ENCODE measurements around the gene EIF3B. TPM values are rescaled to one million over a fixed set of nuclear protein-coding genes. Genes with fewer than 3 reads are reported as not detected.

EIF3B gene
- polyA plus RNA-seq, 1 experiment, result 92.7 TPM

- no peaks in the 10 kb centered on the region for H3K27me3 ChIP-seq (ENCODE audit: control insufficient read depth, insufficient read depth, low read length)
- no peaks in the 10 kb centered on the region for H3K36me3 ChIP-seq (ENCODE audit: control insufficient read depth, insufficient read depth, low read length)
- no peak overlapping the region for H3K4me3 ChIP-seq (ENCODE audit: low read depth, low read length)
- ChIA-PET POLR2A (no interaction called here), CTCF (no interaction called here)
- no peak for TF ChIP-seq CTCF (IDR thresholded peaks at IDR 0.05; ENCODE audit: insufficient read depth, low read depth, low read length)
- no peak for DNase-seq (ENCODE audit: low read depth)
Measured at GRCh38 chr7:2316578-2316977, 38.0 kb upstream of the EIF3B start.

GRCh38 chr7:2317556-2318293, 36.9 kb upstream of the EIF3B start:
- H3K27me3 ChIP-seq (ENCODE audit: control insufficient read depth, insufficient read depth, low read length), result no peaks in the 10 kb centered on the region
- no peak for DNase-seq (ENCODE audit: low read depth)
- no peak overlapping the region for H3K4me3 ChIP-seq (ENCODE audit: low read depth, low read length)
- ChIA-PET CTCF (interaction anchor here (0.6 to 1.2 kb wide), 3 partner anchors 9 to 77 kb away, joined by 3 to 5 read pairs (median 3); no protein-coding TSS in a partner anchor), POLR2A (no interaction called here)
- no peaks in the 10 kb centered on the region for H3K36me3 ChIP-seq (ENCODE audit: control insufficient read depth, insufficient read depth, low read length)
- no peak for TF ChIP-seq CTCF (IDR thresholded peaks at IDR 0.05; ENCODE audit: insufficient read depth, low read depth, low read length)

GRCh38 chr7:2321020-2321419, 33.6 kb upstream of the EIF3B start:
- Histone ChIP-seq H3K27me3 (ENCODE audit: control insufficient read depth, insufficient read depth, low read length) (no peaks in the 10 kb centered on the region), H3K4me3 (ENCODE audit: low read depth, low read length) (no peak overlapping the region), H3K36me3 (ENCODE audit: control insufficient read depth, insufficient read depth, low read length) (no peaks in the 10 kb centered on the region)
- no peak for DNase-seq (ENCODE audit: low read depth)
- CTCF ChIA-PET, result no interaction called here
- POLR2A ChIA-PET, result no interaction called here
- peak; percentile 40; the same call in 1 of the 2 replicates for TF ChIP-seq CTCF (IDR thresholded peaks at IDR 0.05; ENCODE audit: insufficient read depth, low read depth, low read length)

- no peak for DNase-seq (ENCODE audit: low read depth)
- CTCF ChIA-PET, result interaction anchor here (1.2 to 1.5 kb wide), 2 partner anchors 11 to 23 kb away, joined by 4 to 6 read pairs; no protein-coding TSS in a partner anchor
Measured at GRCh38 chr7:2325162-2325561, 29.5 kb upstream of the EIF3B start.

DNA sequence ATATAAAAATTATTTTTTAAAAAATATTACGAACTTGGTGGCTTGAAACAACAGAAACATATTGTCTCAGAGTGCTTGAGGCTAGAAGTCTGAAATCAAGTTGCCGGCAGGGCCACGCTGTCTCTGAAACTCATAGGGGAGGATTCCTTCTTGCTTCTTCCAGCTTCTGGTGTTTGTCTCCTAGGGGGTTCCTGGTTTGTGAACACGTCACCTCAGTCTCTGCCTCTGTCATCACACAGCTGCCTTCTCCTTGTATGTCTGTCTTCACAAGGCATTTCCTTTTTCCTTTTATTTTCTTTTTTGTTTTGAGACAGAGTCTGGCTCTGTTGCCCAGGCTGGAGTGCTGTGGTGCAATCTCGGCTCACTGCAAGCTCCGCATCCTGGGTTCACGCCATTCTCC, 27.7 kb upstream of the EIF3B start:
- POLR2A ChIA-PET, result no interaction called here
- no peak for TF ChIP-seq CTCF (IDR thresholded peaks at IDR 0.05; ENCODE audit: insufficient read depth, low read depth, low read length)
- DNase-seq (ENCODE audit: low read depth), result no peak
- H3K4me3 ChIP-seq (ENCODE audit: low read depth, low read length), result no peak overlapping the region
- CTCF ChIA-PET, result interaction anchor here (0.8 to 1.3 kb wide), 5 partner anchors 9 to 841 kb away, joined by 3 read pairs; no protein-coding TSS in a partner anchor
- H3K36me3 ChIP-seq (ENCODE audit: control insufficient read depth, insufficient read depth, low read length), result no peaks in the 10 kb centered on the region
- H3K27me3 ChIP-seq (ENCODE audit: control insufficient read depth, insufficient read depth, low read length), result no peaks in the 10 kb centered on the region

More at GRCh38 chr7:2325162-2325561, 29.5 kb upstream of the EIF3B start:
- POLR2A ChIA-PET, result no interaction called here
- H3K4me3 ChIP-seq (ENCODE audit: low read depth, low read length), result no peak overlapping the region
- H3K27me3 ChIP-seq (ENCODE audit: control insufficient read depth, insufficient read depth, low read length), result no peaks in the 10 kb centered on the region
- no peaks in the 10 kb centered on the region for H3K36me3 ChIP-seq (ENCODE audit: control insufficient read depth, insufficient read depth, low read length)
- no peak for TF ChIP-seq CTCF (IDR thresholded peaks at IDR 0.05; ENCODE audit: insufficient read depth, low read depth, low read length)
